Stimulated activated CD4-positive, alpha-beta T cell treated with anti-CD3 and anti-CD28 coated beads, Interleukin-15, amount 100 ng/mL, for 1 hour (primary cell): ENCODE measurements around the gene C16orf96.
"Not testable (repeated sequence)": the region's sequence is repeated elsewhere in the genome, so short reads cannot be mapped to it uniquely, and the experiment has no call there.

Experiments used
- DNase-seq, 2 donors: peaks; one replicate each; pipeline ENCODE4 v3.0.0-alpha.2; 2020; ENCODE audit warnings: low read depth in 1 of 2, low spot score in 1 of 2

Gene C16orf96

DNA sequence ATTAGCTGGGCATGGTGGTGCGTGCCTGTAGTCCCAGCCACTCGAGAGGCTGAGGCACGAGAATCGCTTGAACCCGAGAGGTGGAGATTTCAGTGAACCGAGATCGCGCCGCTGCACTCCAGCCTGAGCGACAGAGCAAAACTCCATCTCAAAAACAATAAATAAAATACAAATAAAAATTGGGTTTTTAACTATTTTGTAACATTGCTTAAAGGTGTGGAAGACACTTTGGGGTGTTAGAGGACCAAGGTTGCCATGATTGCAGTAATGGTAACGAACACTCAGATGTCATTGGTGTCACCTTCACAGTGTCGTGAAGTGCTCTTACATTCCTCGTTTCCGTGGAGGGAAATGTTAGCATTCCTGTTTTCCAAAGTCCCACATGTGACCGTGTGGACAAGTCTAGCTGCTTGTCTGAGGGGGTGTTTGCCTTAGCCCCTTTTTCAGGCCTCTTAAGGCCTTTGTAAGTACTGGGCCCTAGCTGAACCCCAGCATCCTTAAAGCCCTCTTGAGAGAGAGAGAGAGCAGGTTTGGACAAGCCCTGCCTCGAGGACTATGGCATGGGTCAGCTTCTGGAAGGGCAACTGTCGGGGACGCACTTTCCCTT, 8.6 kb downstream of the C16orf96 start:
- DNase-seq = no peak

DNA sequence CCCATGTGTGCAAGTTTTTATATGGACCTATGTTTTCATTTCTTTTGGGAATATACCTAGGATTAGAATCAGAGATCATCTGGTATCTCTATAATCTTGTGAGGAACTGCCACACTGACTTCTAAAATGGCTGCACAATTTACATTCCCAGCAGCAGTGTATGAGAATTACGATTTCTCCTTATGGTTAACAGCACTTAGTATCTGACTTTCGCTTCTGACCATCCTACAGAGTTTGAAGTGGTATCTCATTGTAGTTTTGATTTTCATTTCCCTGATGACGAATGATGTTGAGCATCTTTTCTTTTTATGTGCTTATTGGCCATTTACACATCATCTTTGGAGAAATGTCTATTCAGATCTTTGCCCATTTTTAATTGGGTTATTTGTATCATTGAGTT, 10.0 kb downstream of the C16orf96 start:
- DNase-seq = no peak

DNA sequence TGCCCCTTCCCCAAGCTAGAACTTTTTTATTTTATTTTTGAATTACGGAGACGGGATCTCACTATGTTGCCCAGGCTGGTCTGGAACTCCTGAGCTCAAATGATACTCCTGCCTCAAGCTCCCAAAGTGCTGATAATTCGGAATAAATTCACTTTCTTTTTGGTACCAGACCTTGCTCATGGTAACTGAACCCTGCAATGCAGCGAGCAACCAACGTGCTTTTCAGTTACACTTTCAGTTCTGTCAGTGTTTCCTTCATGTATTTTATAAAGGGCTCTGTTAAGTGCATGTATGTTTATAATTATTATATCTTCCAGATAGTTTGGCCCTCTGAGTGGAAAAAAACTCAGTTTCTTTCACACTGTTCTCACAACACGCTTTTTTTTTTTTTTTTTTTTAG, 13.9 kb downstream of the C16orf96 start:
- DNase-seq = no peak

DNA sequence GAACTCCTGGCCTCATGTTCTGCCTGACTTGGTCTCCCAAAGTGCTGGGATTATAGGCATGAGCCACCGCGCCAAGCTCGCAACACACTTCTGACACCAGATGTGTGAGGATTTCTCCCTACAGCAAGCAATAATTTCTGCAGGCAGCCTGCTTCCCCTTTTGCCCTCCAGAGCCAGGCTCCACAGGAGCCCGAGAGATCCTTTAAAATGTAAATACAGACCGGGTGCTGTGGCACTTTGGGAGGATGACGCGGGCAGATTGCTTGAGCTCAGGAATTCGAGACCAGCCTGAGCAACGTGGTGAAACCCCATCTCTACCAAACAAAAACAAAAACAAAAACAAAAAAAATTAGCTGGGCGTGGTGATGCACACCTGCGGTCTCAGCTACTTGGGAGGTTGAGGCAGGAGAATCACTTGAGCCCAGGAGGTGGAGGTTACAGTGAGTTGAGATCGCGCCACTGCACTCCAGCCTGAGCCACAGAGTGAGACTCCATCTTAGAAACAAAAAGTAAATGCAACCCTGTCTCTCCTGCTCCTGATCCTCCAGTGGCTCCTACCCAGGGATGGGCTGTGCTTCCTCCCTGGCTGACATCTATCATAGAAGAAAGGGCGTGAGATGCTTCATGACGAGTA, 14.7 kb downstream of the C16orf96 start:
- no peak for DNase-seq

DNA sequence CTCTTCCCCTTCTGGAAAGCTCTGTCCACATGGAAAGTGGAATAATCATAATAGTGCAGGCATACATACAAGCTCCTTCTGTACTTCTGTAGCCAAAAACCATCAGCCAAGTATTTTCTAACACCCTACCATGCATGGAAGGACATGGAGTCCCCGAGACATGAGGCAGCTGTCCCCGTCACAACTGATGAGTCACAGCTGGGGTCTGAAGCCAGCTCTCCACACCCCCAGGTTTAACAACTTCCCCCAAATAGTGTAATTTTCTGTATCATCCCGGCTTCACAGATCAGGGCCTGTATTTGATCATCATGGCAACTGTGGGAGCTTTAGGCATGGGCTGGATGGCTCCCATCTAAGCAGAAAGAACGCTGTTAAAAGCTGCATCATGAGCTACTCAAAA, 16.6 kb downstream of the C16orf96 start:
- DNase-seq = no peak

- not testable (repeated sequence) for DNase-seq
These were observed 17.8 kb downstream of the C16orf96 start for GRCh38 chr16:4573926-4574325.

DNA sequence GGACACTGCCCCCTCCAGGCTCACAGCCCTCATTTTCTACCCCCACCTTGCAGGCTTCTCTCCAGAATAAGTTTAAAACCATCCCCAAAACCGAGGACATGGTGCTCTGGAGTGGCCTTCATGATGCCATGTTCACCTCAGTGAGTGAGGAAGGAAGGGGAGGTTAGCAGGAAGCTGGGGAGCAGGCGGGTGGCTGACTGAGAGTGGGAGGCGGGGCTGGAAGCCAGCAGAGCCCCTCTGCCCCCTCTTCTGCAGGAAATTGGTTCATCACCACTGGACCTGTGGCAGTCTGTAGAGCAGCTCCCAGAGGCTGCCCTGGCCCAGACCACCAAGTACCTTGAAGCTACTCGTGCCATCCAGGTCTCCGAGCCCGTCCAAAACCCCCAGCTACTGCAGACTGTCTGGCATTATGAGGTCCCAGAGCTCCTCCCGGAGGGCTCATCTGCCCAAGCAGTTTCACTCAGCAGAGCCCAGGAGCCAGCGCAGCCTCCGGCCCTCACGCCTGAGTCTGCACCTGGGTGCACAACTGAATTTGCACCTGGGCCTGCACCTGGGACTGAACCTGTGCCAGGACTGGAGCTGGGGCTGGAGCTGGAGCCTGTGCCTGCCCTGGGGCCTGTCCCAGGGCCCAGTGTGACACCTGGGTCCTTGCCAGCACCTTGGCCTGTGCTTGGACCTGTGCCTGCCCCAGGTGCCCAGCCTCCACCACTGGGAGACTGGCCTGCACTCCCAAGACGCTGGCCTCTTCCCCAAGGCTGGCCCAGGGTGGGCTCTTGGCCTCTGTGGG, 19.0 kb downstream of the C16orf96 start:
- DNase-seq = no peak

DNA sequence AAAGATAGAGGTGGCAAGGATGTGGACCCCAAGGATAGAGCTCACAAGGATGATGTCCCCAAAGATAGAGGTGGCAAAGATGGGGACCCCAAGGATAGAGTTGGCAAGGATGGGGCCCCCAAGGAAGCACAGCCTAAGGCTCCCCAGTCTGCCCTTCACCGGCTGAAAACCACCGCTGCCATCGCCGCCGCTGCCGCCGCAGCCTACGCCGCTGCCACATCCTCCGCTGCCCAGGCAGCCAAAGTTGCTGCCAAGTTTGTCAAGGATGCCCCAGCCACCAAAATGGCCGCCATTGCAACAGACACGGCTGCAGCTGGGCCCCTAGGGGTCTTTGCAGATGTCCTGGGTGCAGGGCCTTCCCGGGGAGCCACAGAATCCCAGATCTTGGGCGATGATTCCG, 19.9 kb downstream of the C16orf96 start:
- DNase-seq = no peak

DNA sequence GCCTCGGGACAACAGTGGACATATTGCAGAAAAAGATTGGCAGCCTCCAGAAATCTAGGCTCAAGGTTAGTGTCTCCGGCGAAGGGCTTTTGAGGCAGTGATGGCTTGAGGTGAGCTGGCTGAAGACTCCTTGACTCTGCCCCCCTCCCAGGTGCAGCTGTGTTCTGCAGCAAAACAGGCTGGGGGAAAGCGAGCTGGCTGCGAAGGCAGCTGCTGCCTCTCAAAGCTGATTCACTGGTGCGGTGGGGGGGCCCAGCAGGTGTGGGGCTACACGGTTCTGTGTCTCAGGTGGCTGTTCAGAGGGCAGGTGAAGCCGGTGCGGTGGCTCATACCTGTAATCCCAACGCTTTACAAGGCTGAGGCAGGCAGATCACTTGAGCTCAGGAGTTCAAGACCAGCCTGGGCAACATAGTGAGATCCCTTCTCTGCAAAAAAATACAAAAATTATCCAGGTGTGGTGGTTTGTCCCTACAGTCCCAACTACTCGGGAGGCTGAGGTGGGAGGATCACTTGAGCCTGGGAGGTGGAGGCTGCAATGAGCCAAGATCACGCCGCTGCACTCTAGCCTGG, 22.9 kb downstream of the C16orf96 start:
- no peak for DNase-seq

DNA sequence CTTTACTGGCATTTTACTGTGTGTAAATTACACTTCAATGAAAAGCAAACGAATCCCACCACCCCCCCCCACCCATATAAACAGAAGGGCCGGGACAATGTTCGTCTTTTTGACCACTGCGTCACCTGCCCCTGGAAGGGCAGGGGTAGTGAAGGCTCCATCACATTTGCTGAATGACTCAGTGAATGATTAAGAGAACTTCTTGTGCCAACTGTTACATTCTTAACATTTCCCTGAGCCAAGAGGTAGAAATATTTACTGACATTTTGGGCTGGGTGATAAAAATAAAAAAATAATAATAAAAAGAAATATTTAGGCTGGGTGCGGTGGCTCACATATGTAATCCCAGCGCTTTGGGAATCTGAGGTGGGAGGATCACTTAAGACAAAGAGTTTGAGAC, 24.1 kb downstream of the C16orf96 start:
- no peak for DNase-seq

- DNase-seq = no peak
These were observed 27.8 kb downstream of the C16orf96 start for GRCh38 chr16:4583906-4584305.

DNA sequence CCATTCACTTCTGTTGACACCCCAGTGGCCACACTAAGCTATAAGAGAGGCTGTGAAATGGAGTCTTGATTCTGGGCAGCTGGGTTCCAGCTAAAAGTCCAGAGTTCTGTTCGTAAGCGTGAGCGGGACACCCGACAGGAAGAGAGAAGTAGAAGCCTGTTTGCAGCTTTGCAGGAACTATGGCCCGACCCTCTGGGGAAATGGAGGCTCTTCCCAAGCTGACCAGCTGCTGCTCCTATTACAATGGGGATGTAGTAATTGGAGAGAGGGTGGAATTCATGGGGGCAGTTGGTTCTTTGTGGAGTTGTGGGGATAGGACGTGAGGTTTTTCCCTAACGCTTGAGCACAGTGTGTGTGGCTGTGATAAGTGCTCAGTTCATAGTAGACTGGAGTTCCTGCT, 30.2 kb downstream of the C16orf96 start:
- no peak for DNase-seq

DNA sequence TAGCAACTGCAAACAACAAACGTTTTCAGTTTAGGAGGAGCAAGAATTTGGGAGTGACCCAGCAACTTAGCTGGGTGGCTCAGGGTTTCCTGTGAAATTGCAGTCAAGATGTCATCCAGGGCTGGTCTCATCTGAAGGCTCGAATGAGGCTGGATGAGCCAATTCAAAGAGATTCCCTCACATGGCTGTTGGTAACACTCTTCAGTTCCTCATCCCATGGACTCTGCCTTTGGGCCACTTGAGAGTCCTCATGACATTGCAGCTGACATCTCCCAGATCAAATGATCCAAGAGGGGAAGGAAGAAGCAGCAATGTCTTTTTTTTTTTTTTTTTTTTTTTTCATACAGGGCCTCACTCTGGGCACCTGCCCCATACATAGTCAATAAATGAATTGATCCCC, 32.2 kb downstream of the C16orf96 start:
- no peak for DNase-seq

- no peak for DNase-seq
These were observed 32.8 kb downstream of the C16orf96 start for GRCh38 chr16:4588961-4589360.

DNA sequence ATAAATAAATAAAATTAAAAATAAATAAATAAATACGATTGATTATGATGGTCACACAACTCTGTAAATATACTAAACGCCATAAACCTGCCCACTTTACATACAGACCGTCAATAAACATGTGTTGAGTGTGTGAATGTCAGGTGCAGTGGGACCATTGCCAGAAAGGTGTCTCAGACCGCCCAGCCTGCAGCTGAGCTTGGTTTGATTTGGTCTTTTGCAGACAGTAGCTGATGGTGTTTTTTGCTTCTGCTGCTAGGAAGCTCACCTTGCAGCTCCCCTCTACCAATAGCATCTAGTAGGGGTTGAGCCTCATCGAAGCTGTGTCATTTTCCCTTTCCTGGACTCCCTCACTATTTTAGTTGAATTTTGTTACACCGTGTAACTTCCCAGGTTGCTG, 35.1 kb downstream of the C16orf96 start:
- no peak for DNase-seq

GRCh38 chr16:4591706-4592470, 35.7 kb downstream of the C16orf96 start:
- no peak for DNase-seq

DNA sequence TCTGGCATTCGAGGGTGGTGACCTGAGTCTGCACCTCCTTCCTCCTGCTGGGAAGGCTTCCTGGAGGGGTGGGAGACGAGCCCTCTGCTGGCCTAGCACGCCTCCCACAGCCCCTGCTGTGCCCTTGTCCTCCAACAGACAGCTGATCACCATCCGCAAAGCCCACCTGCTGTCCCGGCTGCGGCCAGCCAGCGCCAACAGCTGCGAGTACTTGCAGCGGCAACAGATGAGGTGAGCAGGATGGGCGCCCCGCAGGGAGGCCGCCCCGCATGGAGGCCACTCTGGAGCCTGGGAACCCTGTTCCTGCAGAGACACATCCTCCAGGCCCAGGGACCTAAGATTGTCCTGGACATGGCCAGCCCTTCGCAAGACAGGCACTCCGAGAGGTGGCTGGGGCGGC, 36.9 kb downstream of the C16orf96 start:
- DNase-seq = no peak

DNA sequence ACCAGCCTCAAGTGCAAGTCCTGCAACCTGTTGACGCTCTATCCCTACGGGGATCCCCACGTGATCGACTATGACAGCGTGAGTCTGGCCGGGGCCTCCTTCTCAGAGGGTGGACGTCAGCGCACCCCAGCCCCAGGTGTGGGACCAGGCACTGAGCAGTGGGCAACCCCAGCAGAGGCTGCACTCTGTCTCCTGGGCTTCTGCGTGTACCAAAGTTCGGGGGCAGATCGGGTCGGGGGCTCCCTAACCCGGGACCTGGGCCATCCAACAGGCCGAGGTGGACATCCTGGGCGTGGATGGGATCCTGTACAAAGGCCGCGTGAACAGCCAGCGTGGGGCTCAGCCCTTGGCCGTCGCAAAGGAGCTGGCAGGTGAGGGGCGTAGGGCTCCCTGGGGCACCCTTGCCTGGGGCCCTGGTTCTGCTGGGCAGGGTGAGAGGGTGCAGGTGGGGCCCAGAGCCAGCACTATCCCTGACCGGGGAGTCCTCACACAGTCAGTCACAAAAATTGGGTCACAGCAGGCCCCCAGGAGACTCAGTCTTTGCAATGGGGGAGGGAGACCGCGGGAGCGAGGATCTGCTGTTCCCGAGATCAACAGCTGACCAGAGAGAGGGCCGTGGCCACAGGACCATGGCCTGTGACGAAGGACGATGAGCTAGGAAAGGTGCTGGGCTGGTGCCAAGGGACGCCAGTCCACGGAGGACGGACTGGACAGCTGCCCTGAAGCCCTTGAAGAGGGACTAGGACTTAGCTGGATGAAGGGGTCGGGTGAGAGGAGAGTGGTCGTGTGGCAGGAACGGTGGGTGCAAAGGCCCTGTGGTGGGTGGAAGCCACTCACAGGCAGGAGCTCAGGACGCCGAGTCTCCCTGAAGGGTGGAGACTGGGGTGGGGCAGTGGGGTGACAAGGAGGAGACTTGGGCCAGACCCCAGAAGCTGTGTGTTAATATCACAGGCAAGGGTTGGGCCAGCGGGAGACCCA, 38.6 kb downstream of the C16orf96 start:
- no peak for DNase-seq

DNA sequence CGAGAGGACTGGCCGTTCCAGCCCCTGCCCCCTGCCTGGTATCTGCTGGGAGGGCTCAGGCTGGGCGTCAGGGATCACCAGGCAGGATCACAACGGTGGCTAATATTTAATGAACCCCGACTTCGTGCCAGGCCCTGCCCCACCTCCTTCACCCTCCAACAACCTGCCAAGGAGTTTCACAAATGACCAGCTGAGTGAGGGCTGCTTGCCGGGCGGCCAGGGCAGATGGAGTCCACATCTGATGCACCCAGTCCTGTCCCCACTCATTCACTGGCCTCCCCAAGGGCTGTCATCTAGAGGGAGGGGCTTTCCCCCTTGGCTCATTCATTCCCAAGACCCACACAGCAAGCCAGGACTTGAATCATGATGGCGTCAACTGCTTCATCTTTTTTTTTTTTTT, 41.0 kb downstream of the C16orf96 start:
- no peak for DNase-seq

GRCh38 chr16:4599037-4599436, 42.9 kb downstream of the C16orf96 start:
- no peak for DNase-seq
